Keratinocyte (primary cell): ENCODE measurements around the gene H1-8. TPM values are rescaled to one million over a fixed set of nuclear protein-coding genes. Genes with fewer than 3 reads are reported as not detected.

Experiments used
- DNase-seq: peaks from one replicate; pipeline ENCODE4 v3.0.0-alpha.2; 2011; ENCODE audit warnings: low read depth, missing footprints, low spot score
- FAIRE-seq: peaks from 2 replicates; lab custom pipeline; 2011; peaks lifted over from hg19 to GRCh38; lab: Jason Lieb, UNC
- H2AFZ ChIP-seq: 2 replicates; pipeline ENCODE4 v1.6.0; 2012; ENCODE audit warnings: low read length, control low read depth, inconsistent platforms; ENCODE audit not compliant: control insufficient read depth
- H3K27ac ChIP-seq: 2 replicates; pipeline ENCODE4 v1.5.1; 2011; ENCODE audit warnings: low read length; ENCODE audit not compliant: control insufficient read depth, insufficient read depth
- H3K27me3 ChIP-seq: 3 replicates; pipeline ENCODE4 v1.6.0; 2011; ENCODE audit warnings: low read length; ENCODE audit not compliant: control insufficient read depth, insufficient read depth; ENCODE audit errors: extremely low read depth
- H3K36me3 ChIP-seq, 2 experiments: 2 replicates in 1 of 2; 3 replicates in 1 of 2; pipeline ENCODE4 v1.5.1; 2011; ENCODE audit warnings: low read length in 2 of 2, mild to moderate bottlenecking in 1 of 2; ENCODE audit not compliant: control insufficient read depth in 2 of 2, insufficient read depth in 2 of 2; ENCODE audit errors: extremely low read depth in 1 of 2
- H3K4me1 ChIP-seq: 3 replicates; pipeline ENCODE4 v1.5.1; 2011; ENCODE audit warnings: low read length; ENCODE audit not compliant: control insufficient read depth, insufficient read depth; ENCODE audit errors: extremely low read depth
- H3K4me2 ChIP-seq: 3 replicates; pipeline ENCODE4 v1.6.0; 2011; ENCODE audit warnings: low read depth, low read length; ENCODE audit not compliant: control insufficient read depth, insufficient read depth; ENCODE audit errors: extremely low read depth
- H3K4me3 ChIP-seq, 3 experiments: fragments of 200-600 bp in 1 of 3; sonication (generic) in 1 of 3; 2 replicates in 2 of 3; 3 replicates in 1 of 3; pipeline ENCODE4 v1.5.1; 2011 to 2016; ENCODE audit warnings: low read length in 3 of 3, mild to moderate bottlenecking in 3 of 3, control low read depth in 2 of 3, inconsistent platforms in 1 of 3, low read depth in 1 of 3, mixed read lengths in 1 of 3, mixed run types in 1 of 3, moderate library complexity in 1 of 3; ENCODE audit not compliant: control insufficient read depth in 2 of 3, insufficient read depth in 2 of 3; ENCODE audit errors: extremely low read depth in 1 of 3
- H3K79me2 ChIP-seq: 2 replicates; pipeline ENCODE4 v1.6.0; 2012; ENCODE audit warnings: low read length; ENCODE audit not compliant: control insufficient read depth, insufficient read depth
- H3K9ac ChIP-seq: 3 replicates; pipeline ENCODE4 v1.6.0; 2011; ENCODE audit warnings: low read length; ENCODE audit not compliant: control insufficient read depth, insufficient read depth; ENCODE audit errors: extremely low read depth
- H3K9me1 ChIP-seq: 3 replicates; pipeline ENCODE4 v1.6.0; 2011; ENCODE audit warnings: low read length; ENCODE audit not compliant: control insufficient read depth, insufficient read depth; ENCODE audit errors: extremely low read depth
- H3K9me3 ChIP-seq: 2 replicates; pipeline ENCODE4 v1.5.1; 2012; ENCODE audit warnings: low read depth, low read length; ENCODE audit not compliant: control insufficient read depth
- H4K20me1 ChIP-seq: 3 replicates; pipeline ENCODE4 v1.6.0; 2011; ENCODE audit warnings: low read length; ENCODE audit not compliant: control insufficient read depth, insufficient read depth; ENCODE audit errors: extremely low read depth
- EZH2 ChIP-seq: IDR thresholded peaks from one replicate; pipeline ENCODE4 v1.6.1; 2012; ENCODE audit warnings: inconsistent platforms, mild to moderate bottlenecking, low read length, moderate library complexity
- dilution Hi-C: fragments of 300-500 bp; cut with MboI; formaldehyde crosslinking; loops from one replicate; pipeline ENCODE4 v1.7.0; 2020; ENCODE audit warnings: low sequenced_read_pairs; ENCODE audit not compliant: extremely low pct_ligation_motif_present
- polyA plus RNA-seq, 5 experiments: library from polyadenylated mRNA; depleted of rRNA in 3 of 5; stranded (reverse) in 3 of 5; stranded (forward) in 1 of 5; unstranded in 1 of 5; fragments of >200 nt; gene quantifications; 1 replicate in 1 of 5; 2 replicates in 3 of 5; 3 replicates in 1 of 5; pipeline versions ENCODE4 v1.2.1 to v1.2.3, GENCODE V29; 2011 to 2012; ENCODE audit warnings: missing spikeins in 2 of 5, low read depth in 1 of 5, low replicate concordance in 1 of 5
- TF ChIP-seq, protein P1 (sequence below), 3 experiments: IDR thresholded peaks in 1 of 3; conservative IDR thresholded peaks in 1 of 3; optimal IDR thresholded peaks in 1 of 3; 2 replicates in 2 of 3; 3 replicates in 1 of 3; pipeline versions ENCODE3 to v1.5.1; 2011; ENCODE audit warnings: low read length in 3 of 3, mild to moderate bottlenecking in 3 of 3, moderate library complexity in 2 of 3, control low read depth in 1 of 3, inconsistent platforms in 1 of 3; ENCODE audit not compliant: insufficient read depth in 2 of 3; ENCODE audit errors: extremely low read depth in 1 of 3

H1-8 gene
- polyA plus RNA-seq, 1 donor (not counting 4 experiments of a cell fraction or from before 2014, with no cell fraction given) = not detected

DNA sequence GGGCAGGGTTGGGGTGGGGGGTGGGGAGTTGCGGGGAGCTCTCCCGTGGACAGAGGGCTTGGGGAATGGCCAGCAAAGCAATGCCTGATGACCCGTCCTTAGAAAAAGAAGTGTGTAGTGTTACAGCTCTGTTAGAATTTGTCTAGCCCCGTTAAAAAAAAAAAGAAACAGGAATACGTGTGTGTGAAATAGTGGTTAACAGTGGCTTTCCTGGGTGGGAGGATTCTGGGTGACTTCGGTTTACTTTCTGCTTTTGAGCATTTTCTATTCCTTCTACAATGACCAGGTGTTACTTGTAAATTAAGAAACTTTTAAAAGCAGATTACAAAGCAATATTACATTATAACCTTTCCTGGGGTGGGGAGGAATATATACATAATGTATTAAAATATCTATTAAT is 25.0 kb downstream of the H1-8 start:
- Histone ChIP-seq H3K4me1 (no peaks in the 10 kb centered on the region), H3K27ac (no peak overlapping the region), H3K79me2 (no peaks in the 10 kb centered on the region), H3K9me3 (no peaks in the 10 kb centered on the region), H3K36me3 (no peaks in the 10 kb centered on the region), H4K20me1 (no peaks in the 10 kb centered on the region), H3K4me2 (no peak overlapping the region), H3K27me3 (peaks cover 6% of the 10 kb centered on the region), H3K9me1 (no peaks in the 10 kb centered on the region), H2AFZ (no peak overlapping the region), H3K9ac (no peak overlapping the region), H3K4me3 (no peak overlapping the region)
- dilution Hi-C loops = no loop called here
- FAIRE-seq (no peak), DNase-seq (no peak)
- TF ChIP-seq, protein P1, sequence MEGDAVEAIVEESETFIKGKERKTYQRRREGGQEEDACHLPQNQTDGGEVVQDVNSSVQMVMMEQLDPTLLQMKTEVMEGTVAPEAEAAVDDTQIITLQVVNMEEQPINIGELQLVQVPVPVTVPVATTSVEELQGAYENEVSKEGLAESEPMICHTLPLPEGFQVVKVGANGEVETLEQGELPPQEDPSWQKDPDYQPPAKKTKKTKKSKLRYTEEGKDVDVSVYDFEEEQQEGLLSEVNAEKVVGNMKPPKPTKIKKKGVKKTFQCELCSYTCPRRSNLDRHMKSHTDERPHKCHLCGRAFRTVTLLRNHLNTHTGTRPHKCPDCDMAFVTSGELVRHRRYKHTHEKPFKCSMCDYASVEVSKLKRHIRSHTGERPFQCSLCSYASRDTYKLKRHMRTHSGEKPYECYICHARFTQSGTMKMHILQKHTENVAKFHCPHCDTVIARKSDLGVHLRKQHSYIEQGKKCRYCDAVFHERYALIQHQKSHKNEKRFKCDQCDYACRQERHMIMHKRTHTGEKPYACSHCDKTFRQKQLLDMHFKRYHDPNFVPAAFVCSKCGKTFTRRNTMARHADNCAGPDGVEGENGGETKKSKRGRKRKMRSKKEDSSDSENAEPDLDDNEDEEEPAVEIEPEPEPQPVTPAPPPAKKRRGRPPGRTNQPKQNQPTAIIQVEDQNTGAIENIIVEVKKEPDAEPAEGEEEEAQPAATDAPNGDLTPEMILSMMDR (optimal IDR thresholded peaks at IDR 0.05 in 1 of 3, IDR thresholded peaks at IDR 0.05 in 1 of 3, conservative IDR thresholded peaks at IDR 0.05 in 1 of 3; ENCODE audit: extremely low read depth in 1 of 3, insufficient read depth in 2 of 3, low read length in 3 of 3) = no peak
- no peak for TF ChIP-seq EZH2

DNA sequence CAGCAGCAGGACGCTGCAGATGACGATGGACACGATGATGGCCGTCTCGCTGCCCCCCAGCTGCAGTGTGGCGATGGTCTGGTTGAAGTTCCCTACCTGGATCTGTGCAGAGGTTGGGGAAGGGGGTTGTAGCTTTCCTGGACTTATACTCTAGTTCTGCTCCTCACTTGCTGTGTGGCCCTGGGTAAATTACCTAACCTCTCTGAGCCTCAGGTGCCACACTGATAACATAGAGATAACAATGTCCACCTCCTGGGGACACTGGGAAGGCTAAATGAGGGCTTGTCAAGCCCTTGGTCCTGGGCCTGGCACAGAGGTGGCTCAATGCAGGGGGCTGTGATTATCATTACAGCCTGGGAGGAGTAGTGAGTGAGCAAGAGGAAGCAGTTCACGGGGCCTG is 26.9 kb downstream of the H1-8 start:
- H3K4me1 ChIP-seq = no peaks in the 10 kb centered on the region
- no peaks in the 10 kb centered on the region for H3K9me1 ChIP-seq
- H3K79me2 ChIP-seq = no peaks in the 10 kb centered on the region
- H3K36me3 ChIP-seq = no peaks in the 10 kb centered on the region
- no peaks in the 10 kb centered on the region for H4K20me1 ChIP-seq
- H2AFZ ChIP-seq = no peak overlapping the region
- no peak overlapping the region for H3K4me2 ChIP-seq
- no peak for DNase-seq
- H3K9me3 ChIP-seq = no peaks in the 10 kb centered on the region
- no peak overlapping the region for H3K4me3 ChIP-seq
- TF ChIP-seq EZH2 = no peak
- TF ChIP-seq, protein P1 (optimal IDR thresholded peaks at IDR 0.05 in 1 of 3, IDR thresholded peaks at IDR 0.05 in 1 of 3, conservative IDR thresholded peaks at IDR 0.05 in 1 of 3; ENCODE audit: extremely low read depth in 1 of 3, insufficient read depth in 2 of 3, low read length in 3 of 3) = no peak
- peaks cover 6% of the 10 kb centered on the region for H3K27me3 ChIP-seq
- no peak overlapping the region for H3K9ac ChIP-seq
- no peak overlapping the region for H3K27ac ChIP-seq
- FAIRE-seq = no peak
- dilution Hi-C loops = no loop called here
